ENCODE results near the gene LETM1.

DNA sequence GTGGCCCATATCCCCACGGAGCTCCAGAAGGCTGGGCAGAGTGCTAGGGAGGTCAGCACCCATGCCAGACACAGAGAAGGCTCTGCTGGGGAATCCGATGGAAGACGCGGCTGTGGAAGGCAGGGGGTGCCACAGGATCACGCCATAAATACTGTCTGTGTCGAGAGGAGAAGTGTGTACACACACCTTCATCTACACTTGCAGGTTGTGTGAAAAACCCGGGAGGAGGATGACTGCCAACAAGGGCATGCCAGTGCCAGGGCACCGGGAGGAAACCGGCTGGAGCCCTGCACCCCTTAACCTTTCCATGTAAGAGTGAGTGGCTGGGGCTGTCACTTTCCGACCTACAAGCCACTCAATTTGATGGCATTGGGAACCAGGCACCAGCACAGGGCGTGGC lies 31.2 kb downstream of the LETM1 start:
- TF ChIP-seq POLR2A (IDR thresholded peaks at IDR 0.05): no peak
- TF ChIP-seq, protein P1, sequence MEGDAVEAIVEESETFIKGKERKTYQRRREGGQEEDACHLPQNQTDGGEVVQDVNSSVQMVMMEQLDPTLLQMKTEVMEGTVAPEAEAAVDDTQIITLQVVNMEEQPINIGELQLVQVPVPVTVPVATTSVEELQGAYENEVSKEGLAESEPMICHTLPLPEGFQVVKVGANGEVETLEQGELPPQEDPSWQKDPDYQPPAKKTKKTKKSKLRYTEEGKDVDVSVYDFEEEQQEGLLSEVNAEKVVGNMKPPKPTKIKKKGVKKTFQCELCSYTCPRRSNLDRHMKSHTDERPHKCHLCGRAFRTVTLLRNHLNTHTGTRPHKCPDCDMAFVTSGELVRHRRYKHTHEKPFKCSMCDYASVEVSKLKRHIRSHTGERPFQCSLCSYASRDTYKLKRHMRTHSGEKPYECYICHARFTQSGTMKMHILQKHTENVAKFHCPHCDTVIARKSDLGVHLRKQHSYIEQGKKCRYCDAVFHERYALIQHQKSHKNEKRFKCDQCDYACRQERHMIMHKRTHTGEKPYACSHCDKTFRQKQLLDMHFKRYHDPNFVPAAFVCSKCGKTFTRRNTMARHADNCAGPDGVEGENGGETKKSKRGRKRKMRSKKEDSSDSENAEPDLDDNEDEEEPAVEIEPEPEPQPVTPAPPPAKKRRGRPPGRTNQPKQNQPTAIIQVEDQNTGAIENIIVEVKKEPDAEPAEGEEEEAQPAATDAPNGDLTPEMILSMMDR (IDR thresholded peaks at IDR 0.05): no peak
